ENCODE data around the gene IMMP2L.
A peak's percentile ranks its signal among the peaks of the same experiment; 100 is the strongest.
"Not testable (repeated sequence)": the region's sequence is repeated elsewhere in the genome, so short reads cannot be mapped to it uniquely, and the experiment has no call there.

The IMMP2L gene

GRCh38 chr7:111561904-111562732 lies at the start of gene IMMP2L:
TSS of gene IMMP2L (minus strand) at chr7:111562492.
- peak; percentile 86 for DNase-seq

- DNase-seq: not testable (repeated sequence)
These were observed 47.4 kb upstream of the IMMP2L start for GRCh38 chr7:111609483-111610254.

- no peak for DNase-seq
These were observed 45.3 kb upstream of the IMMP2L start for GRCh38 chr7:111607621-111608020.

GRCh38 chr7:111605246-111605645 lies 43.0 kb upstream of the IMMP2L start:
- no peak for DNase-seq

- DNase-seq: no peak
These were observed 37.8 kb upstream of the IMMP2L start for GRCh38 chr7:111600091-111600490.

GRCh38 chr7:111595780-111596179 lies 33.5 kb upstream of the IMMP2L start:
- DNase-seq: no peak

- DNase-seq: no peak
These were observed 32.3 kb upstream of the IMMP2L start for GRCh38 chr7:111594602-111595001.

GRCh38 chr7:111593343-111593742 lies 31.1 kb upstream of the IMMP2L start:
- DNase-seq: no peak

- no peak for DNase-seq
These were observed 25.8 kb upstream of the IMMP2L start for GRCh38 chr7:111588065-111588433.

GRCh38 chr7:111587410-111588064 lies 25.2 kb upstream of the IMMP2L start:
- DNase-seq: no peak

GRCh38 chr7:111586711-111587409 lies 24.6 kb upstream of the IMMP2L start:
- DNase-seq: no peak

GRCh38 chr7:111581784-111582488 lies 19.6 kb upstream of the IMMP2L start:
- DNase-seq: not testable (repeated sequence)

GRCh38 chr7:111581207-111581606 lies 18.9 kb upstream of the IMMP2L start:
- not testable (repeated sequence) for DNase-seq

- no peak for DNase-seq
These were observed 16.5 kb upstream of the IMMP2L start for GRCh38 chr7:111578754-111579153.

GRCh38 chr7:111571720-111572119 lies 9.4 kb upstream of the IMMP2L start:
- no peak for DNase-seq

GRCh38 chr7:111568870-111569462 lies 6.7 kb upstream of the IMMP2L start:
- DNase-seq: no peak

GRCh38 chr7:111568419-111568818 lies 6.1 kb upstream of the IMMP2L start:
- no peak for DNase-seq

GRCh38 chr7:111564078-111564477 lies 1.8 kb upstream of the IMMP2L start:
- no peak for DNase-seq

- DNase-seq: no peak
These were observed 713 bp downstream of the IMMP2L start for GRCh38 chr7:111561654-111561903.

GRCh38 chr7:111560773-111561653 lies 1.3 kb downstream of the IMMP2L start:
- DNase-seq: no peak

- DNase-seq: no peak
These were observed 3.3 kb downstream of the IMMP2L start for GRCh38 chr7:111558991-111559390.

All from NCI-H2029 (cell line).